ENCODE data around the gene ARL8B.
"Not testable (repeated sequence)": the region's sequence is repeated elsewhere in the genome, so short reads cannot be mapped to it uniquely, and the experiment has no call there.

Gene ARL8B

DNA sequence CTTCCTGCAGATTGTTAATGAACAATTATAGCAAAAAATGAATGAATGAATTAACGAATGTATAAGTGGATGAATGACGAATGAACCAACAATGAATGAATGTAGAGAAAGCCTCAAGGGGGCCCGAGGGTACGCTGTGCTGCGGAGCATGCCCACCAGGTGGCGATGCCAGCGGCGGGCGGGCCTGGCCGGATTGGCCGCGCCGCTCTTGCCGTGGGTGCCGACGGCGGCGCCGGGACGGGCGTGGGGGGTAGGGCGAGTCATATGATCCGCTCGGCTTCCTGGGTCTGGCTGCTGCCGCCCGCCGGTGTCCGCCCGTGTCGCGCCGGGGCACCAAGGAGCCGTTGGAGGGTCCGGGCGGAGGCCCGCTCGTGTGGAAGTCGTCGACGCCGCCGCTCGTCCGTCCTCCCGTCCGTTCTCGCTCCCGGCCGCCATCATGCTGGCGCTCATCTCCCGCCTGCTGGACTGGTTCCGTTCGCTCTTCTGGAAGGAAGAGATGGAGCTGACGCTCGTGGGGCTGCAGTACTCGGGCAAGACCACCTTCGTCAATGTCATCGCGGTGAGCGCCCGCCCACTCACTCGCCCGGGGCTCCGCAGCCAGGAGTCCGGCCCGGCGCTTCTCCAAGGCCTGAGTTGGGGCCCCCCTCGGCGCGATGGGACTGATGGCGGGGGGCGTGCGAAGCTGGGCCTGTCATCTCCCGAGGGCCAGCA, at the start of gene ARL8B:
Gene ARL8B (plus strand): TSS at position 263 of the 711 bp plus-strand sequence. CDS start 174 bp downstream, at position 437.
- no peaks in the 10 kb centered on the region for H3K27me3 ChIP-seq (ENCODE audit: control insufficient read depth in 2 of 2, insufficient read depth in 2 of 2, low read length in 2 of 2)
- no peaks in the 10 kb centered on the region for H3K36me3 ChIP-seq (ENCODE audit: control insufficient read depth in 2 of 2, insufficient read depth in 2 of 2, low read length in 2 of 2)
- no peaks in the 10 kb centered on the region for H3K9me3 ChIP-seq (ENCODE audit: control insufficient read depth in 2 of 2, low read length in 2 of 2)
- H3K4me3 ChIP-seq (ENCODE audit: low read length in 2 of 2), result peak within 1 kb of the TSS; percentile 86 to 99
- peak within 1 kb of the TSS; percentile 82 to 87 for H3K27ac ChIP-seq (ENCODE audit: low read depth in 2 of 2, low read length in 2 of 2)
- H3K4me1 ChIP-seq (ENCODE audit: control insufficient read depth in 2 of 2, insufficient read depth in 2 of 2, low read length in 2 of 2), result peaks cover 9 to 17% of the 10 kb centered on the region in 2 donors
- H3K9ac ChIP-seq (ENCODE audit: low read depth in 1 of 2, low read length in 2 of 2), result peak within 1 kb of the TSS; percentile 94 to 99

DNA sequence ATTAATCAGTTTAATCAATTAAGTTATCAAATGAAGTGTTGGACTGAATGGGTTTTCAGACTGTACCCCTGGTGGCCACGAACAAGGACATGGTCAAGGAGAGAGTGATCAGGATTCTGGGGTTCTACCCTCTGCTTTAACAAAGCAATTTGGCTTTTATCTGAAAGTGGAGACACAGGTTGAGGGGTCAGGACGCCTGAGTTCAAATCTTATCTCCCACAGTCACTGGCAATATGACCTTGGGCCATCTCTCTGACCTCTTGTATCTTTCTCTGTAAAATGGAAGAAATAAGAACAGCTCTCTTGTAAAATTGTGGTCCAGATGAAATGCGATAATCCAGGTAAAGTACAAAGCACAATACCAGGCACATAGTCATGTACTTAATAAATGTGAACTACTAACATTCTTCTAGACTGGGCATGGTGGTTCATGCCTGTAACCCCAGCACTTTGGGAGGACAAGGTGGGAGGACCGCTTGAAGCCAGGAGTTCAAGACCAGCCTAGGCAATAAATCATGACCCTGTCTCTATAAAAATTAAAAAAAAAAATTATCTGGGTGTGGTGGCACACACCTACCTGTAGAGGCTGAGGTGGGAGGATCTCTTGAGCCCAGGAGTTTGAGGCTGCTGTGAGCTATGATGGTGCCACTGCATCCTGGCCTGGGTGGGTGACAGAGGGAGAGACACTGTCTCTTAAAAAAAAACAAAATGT, 48.6 kb upstream of the ARL8B start:
- H3K4me3 ChIP-seq (ENCODE audit: low read length in 2 of 2), result no peak overlapping the region
- H3K9ac ChIP-seq (ENCODE audit: low read depth in 1 of 2, low read length in 2 of 2), result no peak overlapping the region
- no peaks in the 10 kb centered on the region for H3K9me3 ChIP-seq (ENCODE audit: control insufficient read depth in 2 of 2, low read length in 2 of 2)
- no peaks in the 10 kb centered on the region for H3K36me3 ChIP-seq (ENCODE audit: control insufficient read depth in 2 of 2, insufficient read depth in 2 of 2, low read length in 2 of 2)
- no peaks in the 10 kb centered on the region for H3K27me3 ChIP-seq (ENCODE audit: control insufficient read depth in 2 of 2, insufficient read depth in 2 of 2, low read length in 2 of 2)
- H3K4me1 ChIP-seq (ENCODE audit: control insufficient read depth in 2 of 2, insufficient read depth in 2 of 2, low read length in 2 of 2), result no peaks in the 10 kb centered on the region
- no peak overlapping the region for H3K27ac ChIP-seq (ENCODE audit: low read depth in 2 of 2, low read length in 2 of 2)

DNA sequence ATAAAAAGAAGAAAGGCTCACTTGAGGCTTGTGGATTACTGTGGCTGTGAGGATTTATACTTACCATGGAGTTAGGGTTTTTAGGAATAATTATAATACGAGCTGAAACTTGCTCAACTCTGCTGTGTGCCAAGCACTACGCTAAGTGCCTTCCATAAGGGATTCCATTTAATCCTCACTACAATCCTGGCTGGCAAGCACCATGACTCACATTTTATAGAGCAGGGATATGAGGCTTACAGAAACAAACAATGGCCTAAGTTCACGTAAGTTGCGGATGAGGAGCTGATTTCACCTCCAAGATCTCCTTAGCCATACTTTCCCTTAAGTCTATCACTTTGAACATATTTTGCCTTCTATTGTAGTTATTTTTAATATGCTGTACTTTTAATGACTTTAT, 43.9 kb upstream of the ARL8B start:
- Histone ChIP-seq H3K4me3 (ENCODE audit: low read length in 2 of 2) (no peak overlapping the region), H3K27ac (ENCODE audit: low read depth in 2 of 2, low read length in 2 of 2) (no peak overlapping the region), H3K27me3 (ENCODE audit: control insufficient read depth in 2 of 2, insufficient read depth in 2 of 2, low read length in 2 of 2) (no peaks in the 10 kb centered on the region), H3K36me3 (ENCODE audit: control insufficient read depth in 2 of 2, insufficient read depth in 2 of 2, low read length in 2 of 2) (no peaks in the 10 kb centered on the region), H3K9ac (ENCODE audit: low read depth in 1 of 2, low read length in 2 of 2) (no peak overlapping the region), H3K9me3 (ENCODE audit: control insufficient read depth in 2 of 2, low read length in 2 of 2) (no peaks in the 10 kb centered on the region), H3K4me1 (ENCODE audit: control insufficient read depth in 2 of 2, insufficient read depth in 2 of 2, low read length in 2 of 2) (no peaks in the 10 kb centered on the region)

DNA sequence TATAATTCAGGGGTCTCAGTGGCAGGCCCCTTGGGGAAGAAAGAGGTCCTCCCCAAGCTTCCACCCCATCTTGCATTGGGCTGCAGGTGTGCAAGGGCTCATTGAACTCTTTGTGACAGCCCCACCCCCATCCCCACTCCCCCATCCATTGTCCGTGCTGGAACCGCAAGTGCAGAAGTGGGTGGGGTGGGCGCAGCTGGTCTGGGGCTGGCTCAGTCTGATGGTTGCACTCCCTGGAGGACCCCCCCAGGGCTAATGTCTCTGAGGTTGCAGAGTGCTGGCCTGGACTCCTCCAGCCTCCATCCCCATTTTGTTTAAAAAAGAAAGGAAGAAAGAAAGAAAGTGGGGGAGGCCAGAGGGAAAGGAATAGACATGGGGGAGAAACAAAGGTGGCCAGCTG, 42.3 kb upstream of the ARL8B start:
- no peak overlapping the region for H3K4me3 ChIP-seq (ENCODE audit: low read length in 2 of 2)
- no peaks in the 10 kb centered on the region for H3K27me3 ChIP-seq (ENCODE audit: control insufficient read depth in 2 of 2, insufficient read depth in 2 of 2, low read length in 2 of 2)
- no peak overlapping the region for H3K27ac ChIP-seq (ENCODE audit: low read depth in 2 of 2, low read length in 2 of 2)
- H3K36me3 ChIP-seq (ENCODE audit: control insufficient read depth in 2 of 2, insufficient read depth in 2 of 2, low read length in 2 of 2), result no peaks in the 10 kb centered on the region
- H3K4me1 ChIP-seq (ENCODE audit: control insufficient read depth in 2 of 2, insufficient read depth in 2 of 2, low read length in 2 of 2), result no peaks in the 10 kb centered on the region
- no peaks in the 10 kb centered on the region for H3K9me3 ChIP-seq (ENCODE audit: control insufficient read depth in 2 of 2, low read length in 2 of 2)
- no peak overlapping the region for H3K9ac ChIP-seq (ENCODE audit: low read depth in 1 of 2, low read length in 2 of 2)

GRCh38 chr3:5080779-5081550, 41.1 kb upstream of the ARL8B start:
- H3K4me3 ChIP-seq (ENCODE audit: low read length in 2 of 2), result no peak overlapping the region
- H3K9me3 ChIP-seq (ENCODE audit: control insufficient read depth in 2 of 2, low read length in 2 of 2), result no peaks in the 10 kb centered on the region

GRCh38 chr3:5081973-5082788, 39.9 kb upstream of the ARL8B start:
- H3K27ac ChIP-seq (ENCODE audit: low read depth in 2 of 2, low read length in 2 of 2); H3K9ac ChIP-seq (ENCODE audit: low read depth in 1 of 2, low read length in 2 of 2); H3K4me3 ChIP-seq (ENCODE audit: low read length in 2 of 2); H3K27me3 ChIP-seq (ENCODE audit: control insufficient read depth in 2 of 2, insufficient read depth in 2 of 2, low read length in 2 of 2); H3K9me3 ChIP-seq (ENCODE audit: control insufficient read depth in 2 of 2, low read length in 2 of 2); H3K36me3 ChIP-seq (ENCODE audit: control insufficient read depth in 2 of 2, insufficient read depth in 2 of 2, low read length in 2 of 2); H3K4me1 ChIP-seq (ENCODE audit: control insufficient read depth in 2 of 2, insufficient read depth in 2 of 2, low read length in 2 of 2): not testable (repeated sequence)

More at GRCh38 chr3:5080779-5081550, 41.1 kb upstream of the ARL8B start:
- H3K27me3 ChIP-seq (ENCODE audit: control insufficient read depth in 2 of 2, insufficient read depth in 2 of 2, low read length in 2 of 2), result no peaks in the 10 kb centered on the region
- no peaks in the 10 kb centered on the region for H3K4me1 ChIP-seq (ENCODE audit: control insufficient read depth in 2 of 2, insufficient read depth in 2 of 2, low read length in 2 of 2)
- no peaks in the 10 kb centered on the region for H3K36me3 ChIP-seq (ENCODE audit: control insufficient read depth in 2 of 2, insufficient read depth in 2 of 2, low read length in 2 of 2)
- no peak overlapping the region for H3K9ac ChIP-seq (ENCODE audit: low read depth in 1 of 2, low read length in 2 of 2)
- H3K27ac ChIP-seq (ENCODE audit: low read depth in 2 of 2, low read length in 2 of 2), result no peak overlapping the region

GRCh38 chr3:5082789-5083115, 39.3 kb upstream of the ARL8B start:
- Histone ChIP-seq H3K36me3 (ENCODE audit: control insufficient read depth in 2 of 2, insufficient read depth in 2 of 2, low read length in 2 of 2) (no peaks in the 10 kb centered on the region), H3K4me3 (ENCODE audit: low read length in 2 of 2) (no peak overlapping the region), H3K9me3 (ENCODE audit: control insufficient read depth in 2 of 2, low read length in 2 of 2) (no peaks in the 10 kb centered on the region), H3K27me3 (ENCODE audit: control insufficient read depth in 2 of 2, insufficient read depth in 2 of 2, low read length in 2 of 2) (no peaks in the 10 kb centered on the region), H3K9ac (ENCODE audit: low read depth in 1 of 2, low read length in 2 of 2) (no peak overlapping the region), H3K27ac (ENCODE audit: low read depth in 2 of 2, low read length in 2 of 2) (no peak overlapping the region), H3K4me1 (ENCODE audit: control insufficient read depth in 2 of 2, insufficient read depth in 2 of 2, low read length in 2 of 2) (no peaks in the 10 kb centered on the region)

- Histone ChIP-seq H3K9ac (ENCODE audit: low read depth in 1 of 2, low read length in 2 of 2) (no peak overlapping the region), H3K4me1 (ENCODE audit: control insufficient read depth in 2 of 2, insufficient read depth in 2 of 2, low read length in 2 of 2) (no peaks in the 10 kb centered on the region), H3K9me3 (ENCODE audit: control insufficient read depth in 2 of 2, low read length in 2 of 2) (no peaks in the 10 kb centered on the region), H3K36me3 (ENCODE audit: control insufficient read depth in 2 of 2, insufficient read depth in 2 of 2, low read length in 2 of 2) (no peaks in the 10 kb centered on the region), H3K27ac (ENCODE audit: low read depth in 2 of 2, low read length in 2 of 2) (no peak overlapping the region), H3K4me3 (ENCODE audit: low read length in 2 of 2) (no peak overlapping the region), H3K27me3 (ENCODE audit: control insufficient read depth in 2 of 2, insufficient read depth in 2 of 2, low read length in 2 of 2) (no peaks in the 10 kb centered on the region)
Observed at GRCh38 chr3:5084224-5084623, 37.9 kb upstream of the ARL8B start.

DNA sequence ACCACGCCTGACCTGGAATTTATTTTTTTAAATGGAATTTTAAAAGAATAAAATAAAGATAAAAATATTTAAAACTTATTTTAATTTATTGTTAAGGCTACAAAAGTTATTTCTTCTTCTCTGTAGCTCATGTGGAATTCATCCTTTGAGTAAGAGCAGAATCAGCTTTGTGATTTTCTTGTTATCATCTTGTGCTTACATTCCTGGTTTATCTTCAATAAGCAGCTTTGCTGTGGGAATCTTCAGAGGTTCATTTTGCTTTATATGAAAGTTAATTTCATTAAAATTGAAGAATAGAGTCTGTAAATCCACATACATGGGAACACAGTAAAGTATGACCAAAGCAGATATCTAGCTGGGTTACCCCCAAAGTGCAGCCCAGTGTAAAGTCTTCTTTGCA, 35.4 kb upstream of the ARL8B start:
- H3K36me3 ChIP-seq (ENCODE audit: control insufficient read depth in 2 of 2, insufficient read depth in 2 of 2, low read length in 2 of 2), result no peaks in the 10 kb centered on the region
- no peaks in the 10 kb centered on the region for H3K27me3 ChIP-seq (ENCODE audit: control insufficient read depth in 2 of 2, insufficient read depth in 2 of 2, low read length in 2 of 2)
- H3K27ac ChIP-seq (ENCODE audit: low read depth in 2 of 2, low read length in 2 of 2), result no peak overlapping the region
- H3K4me3 ChIP-seq (ENCODE audit: low read length in 2 of 2), result no peak overlapping the region
- H3K9me3 ChIP-seq (ENCODE audit: control insufficient read depth in 2 of 2, low read length in 2 of 2), result no peaks in the 10 kb centered on the region
- H3K9ac ChIP-seq (ENCODE audit: low read depth in 1 of 2, low read length in 2 of 2), result no peak overlapping the region
- H3K4me1 ChIP-seq (ENCODE audit: control insufficient read depth in 2 of 2, insufficient read depth in 2 of 2, low read length in 2 of 2), result no peaks in the 10 kb centered on the region
